ACHN (cell line): Measurements from ENCODE around the gene CTPS2.
"Not testable (repeated sequence)": the region's sequence is repeated elsewhere in the genome, so short reads cannot be mapped to it uniquely, and the experiment has no call there.

Source experiments
- DNase-seq: peaks from one replicate; pipeline ENCODE4 v3.0.0-alpha.2; 2015
- in situ Hi-C: cut with HindIII; loops from 2 replicates; pipeline ENCODE4 v1.10.0; 2017; ENCODE audit warnings: low sequenced_read_pairs, low pct_ligation_motif_present, low pct_unique_long_range_greater_than_20kb

Gene CTPS2

GRCh38 chrX:16585486-16586376, 126.7 kb downstream of the CTPS2 start:
- DNase-seq = no peak
- in situ Hi-C loops = no loop called here

GRCh38 chrX:16580004-16580797, 132.3 kb downstream of the CTPS2 start:
- in situ Hi-C loops, DNase-seq: not testable (repeated sequence)

GRCh38 chrX:16579517-16579916, 133.0 kb downstream of the CTPS2 start:
- in situ Hi-C loops = no loop called here
- DNase-seq = no peak

- no peak for DNase-seq
Measured at GRCh38 chrX:16578218-16578617, 134.3 kb downstream of the CTPS2 start.

GRCh38 chrX:16577483-16578029, 134.9 kb downstream of the CTPS2 start:
- in situ Hi-C loops = no loop called here

More at GRCh38 chrX:16578218-16578617, 134.3 kb downstream of the CTPS2 start:
- in situ Hi-C loops = no loop called here

GRCh38 chrX:16575388-16575787, 137.1 kb downstream of the CTPS2 start:
- DNase-seq, in situ Hi-C loops: not testable (repeated sequence)

More at GRCh38 chrX:16577483-16578029, 134.9 kb downstream of the CTPS2 start:
- DNase-seq = no peak

- in situ Hi-C loops = no loop called here
- peak; percentile 52 for DNase-seq
Measured at GRCh38 chrX:16573781-16574180, 138.7 kb downstream of the CTPS2 start.

GRCh38 chrX:16567681-16568080, 144.8 kb downstream of the CTPS2 start:
- in situ Hi-C loops = no loop called here
- no peak for DNase-seq

- in situ Hi-C loops = no loop called here
- DNase-seq = no peak
Measured at GRCh38 chrX:16566571-16566970, 145.9 kb downstream of the CTPS2 start.

GRCh38 chrX:16560173-16560572, 152.3 kb downstream of the CTPS2 start:
- no peak for DNase-seq
- in situ Hi-C loops = no loop called here

GRCh38 chrX:16559206-16559619, 153.3 kb downstream of the CTPS2 start:
- DNase-seq = no peak
- in situ Hi-C loops = no loop called here

GRCh38 chrX:16558489-16558888, 154.0 kb downstream of the CTPS2 start:
- in situ Hi-C loops = no loop called here
- no peak for DNase-seq

- DNase-seq = no peak
Measured at GRCh38 chrX:16552546-16552945, 159.9 kb downstream of the CTPS2 start.

GRCh38 chrX:16547644-16548043, 164.8 kb downstream of the CTPS2 start:
- no peak for DNase-seq
- in situ Hi-C loops = no loop called here

More at GRCh38 chrX:16552546-16552945, 159.9 kb downstream of the CTPS2 start:
- in situ Hi-C loops = no loop called here

- in situ Hi-C loops = no loop called here
- no peak for DNase-seq
Measured at GRCh38 chrX:16544969-16545368, 167.5 kb downstream of the CTPS2 start.
